ENCODE data around the gene ITGA2. TPM values are rescaled to one million over a fixed set of nuclear protein-coding genes. Genes with fewer than 3 reads are reported as not detected.

The ITGA2 gene
- total RNA-seq, 1 donor from 2014 or later = 107 TPM

GRCh38 chr5:53017794-53018391 is 28.7 kb downstream of the ITGA2 start:
- DNase-seq (ENCODE audit: low read depth, low spot score) = no peak

GRCh38 chr5:53019320-53019719 is 30.2 kb downstream of the ITGA2 start:
- DNase-seq (ENCODE audit: low read depth, low spot score) = no peak

GRCh38 chr5:53022930-53023511 is 33.9 kb downstream of the ITGA2 start:
- no peak for DNase-seq (ENCODE audit: low read depth, low spot score)

- no peak for DNase-seq (ENCODE audit: low read depth, low spot score)
Measured at GRCh38 chr5:53023969-53024368, 34.8 kb downstream of the ITGA2 start.

GRCh38 chr5:53024535-53024934 is 35.4 kb downstream of the ITGA2 start:
- DNase-seq (ENCODE audit: low read depth, low spot score) = no peak

- no peak for DNase-seq (ENCODE audit: low read depth, low spot score)
Measured at GRCh38 chr5:53025487-53025886, 36.3 kb downstream of the ITGA2 start.

- DNase-seq (ENCODE audit: low read depth, low spot score) = peak; percentile 84
Measured at GRCh38 chr5:53027913-53028312, 38.8 kb downstream of the ITGA2 start.

GRCh38 chr5:53029608-53030007 is 40.5 kb downstream of the ITGA2 start:
- no peak for DNase-seq (ENCODE audit: low read depth, low spot score)

GRCh38 chr5:53030893-53031292 is 41.7 kb downstream of the ITGA2 start:
- no peak for DNase-seq (ENCODE audit: low read depth, low spot score)

- peak; percentile 68 for DNase-seq (ENCODE audit: low read depth, low spot score)
Measured at GRCh38 chr5:53031695-53032096, 42.5 kb downstream of the ITGA2 start.

- DNase-seq (ENCODE audit: low read depth, low spot score) = no peak
Measured at GRCh38 chr5:53032188-53032587, 43.0 kb downstream of the ITGA2 start.

GRCh38 chr5:53034832-53035231 is 45.7 kb downstream of the ITGA2 start:
- DNase-seq (ENCODE audit: low read depth, low spot score) = no peak

- no peak for DNase-seq (ENCODE audit: low read depth, low spot score)
Measured at GRCh38 chr5:53035868-53036381, 46.8 kb downstream of the ITGA2 start.

GRCh38 chr5:53037141-53037859 is 48.1 kb downstream of the ITGA2 start:
- peak; percentile 57 for DNase-seq (ENCODE audit: low read depth, low spot score)

GRCh38 chr5:53038196-53038847 is 49.2 kb downstream of the ITGA2 start:
- DNase-seq (ENCODE audit: low read depth, low spot score) = no peak

- DNase-seq (ENCODE audit: low read depth, low spot score) = no peak
Measured at GRCh38 chr5:53039855-53040254, 50.7 kb downstream of the ITGA2 start.

GRCh38 chr5:53041071-53041692 is 52.0 kb downstream of the ITGA2 start:
- no peak for DNase-seq (ENCODE audit: low read depth, low spot score)

GRCh38 chr5:53041740-53042139 is 52.6 kb downstream of the ITGA2 start:
- no peak for DNase-seq (ENCODE audit: low read depth, low spot score)

GRCh38 chr5:53045263-53045662 is 56.1 kb downstream of the ITGA2 start:
- no peak for DNase-seq (ENCODE audit: low read depth, low spot score)

GRCh38 chr5:53048248-53048647 is 59.1 kb downstream of the ITGA2 start:
- DNase-seq (ENCODE audit: low read depth, low spot score) = no peak

GRCh38 chr5:53052499-53052898 is 63.3 kb downstream of the ITGA2 start:
- DNase-seq (ENCODE audit: low read depth, low spot score) = no peak

- no peak for DNase-seq (ENCODE audit: low read depth, low spot score)
Measured at GRCh38 chr5:53053364-53053763, 64.2 kb downstream of the ITGA2 start.
